ENCODE measurements around the gene RBMS3.
"Not testable (repeated sequence)": the region's sequence is repeated elsewhere in the genome, so short reads cannot be mapped to it uniquely, and the experiment has no call there.

Gene RBMS3

GRCh38 chr3:29642393-29643033 lies 361.6 kb downstream of the RBMS3 start:
- no peak for DNase-seq

GRCh38 chr3:29643034-29643425 lies 362.2 kb downstream of the RBMS3 start:
- no peak for DNase-seq

- no peak for DNase-seq
Observed at GRCh38 chr3:29644261-29644660, 363.4 kb downstream of the RBMS3 start.

GRCh38 chr3:29644956-29645636 lies 364.2 kb downstream of the RBMS3 start:
- no peak for DNase-seq

- no peak for DNase-seq
Observed at GRCh38 chr3:29646043-29646442, 365.2 kb downstream of the RBMS3 start.

- DNase-seq: no peak
Observed at GRCh38 chr3:29649815-29650547, 369.1 kb downstream of the RBMS3 start.

- no peak for DNase-seq
Observed at GRCh38 chr3:29653680-29654079, 372.8 kb downstream of the RBMS3 start.

- DNase-seq: no peak
Observed at GRCh38 chr3:29655015-29655747, 374.3 kb downstream of the RBMS3 start.

GRCh38 chr3:29665688-29666087 lies 384.8 kb downstream of the RBMS3 start:
- DNase-seq: no peak

GRCh38 chr3:29668233-29668632 lies 387.4 kb downstream of the RBMS3 start:
- no peak for DNase-seq

- no peak for DNase-seq
Observed at GRCh38 chr3:29668728-29669127, 387.9 kb downstream of the RBMS3 start.

- DNase-seq: not testable (repeated sequence)
Observed at GRCh38 chr3:29670476-29670875, 389.6 kb downstream of the RBMS3 start.

GRCh38 chr3:29677421-29677820 lies 396.6 kb downstream of the RBMS3 start:
- no peak for DNase-seq

GRCh38 chr3:29679944-29680343 lies 399.1 kb downstream of the RBMS3 start:
- DNase-seq: no peak

- no peak for DNase-seq
Observed at GRCh38 chr3:29683018-29683993, 402.4 kb downstream of the RBMS3 start.

- DNase-seq: no peak
Observed at GRCh38 chr3:29686889-29687592, 406.2 kb downstream of the RBMS3 start.

- no peak for DNase-seq
Observed at GRCh38 chr3:29690686-29691353, 409.9 kb downstream of the RBMS3 start.

- no peak for DNase-seq
Observed at GRCh38 chr3:29693863-29694262, 413.0 kb downstream of the RBMS3 start.

- DNase-seq: no peak
Observed at GRCh38 chr3:29694331-29694730, 413.5 kb downstream of the RBMS3 start.

- no peak for DNase-seq
Observed at GRCh38 chr3:29694783-29695182, 413.9 kb downstream of the RBMS3 start.

- DNase-seq: no peak
Observed at GRCh38 chr3:29695201-29695600, 414.3 kb downstream of the RBMS3 start.
